Measurements from ENCODE around the gene UBL3.

The UBL3 gene

GRCh38 chr13:29857085-29857484, 6.7 kb upstream of the UBL3 start:
- Histone ChIP-seq H3K9me3 (ENCODE audit: control insufficient read depth in 2 of 2, low read length in 2 of 2) (no peaks in the 10 kb centered on the region), H3K36me3 (ENCODE audit: control insufficient read depth in 2 of 2, insufficient read depth in 2 of 2, low read length in 2 of 2) (no peaks in the 10 kb centered on the region), H3K27me3 (ENCODE audit: control insufficient read depth in 1 of 2, insufficient read depth in 2 of 2, low read length in 2 of 2) (no peaks in the 10 kb centered on the region), H3K4me1 (ENCODE audit: control insufficient read depth, insufficient read depth, low read length) (no peaks in the 10 kb centered on the region), H3K9ac (ENCODE audit: low read length in 2 of 2) (no peak overlapping the region), H3K27ac (ENCODE audit: low read length) (no peak overlapping the region), H3K4me3 (ENCODE audit: low read length in 2 of 2) (no peak overlapping the region)

- no peaks in the 10 kb centered on the region for H3K4me1 ChIP-seq (ENCODE audit: control insufficient read depth, insufficient read depth, low read length)
- no peaks in the 10 kb centered on the region for H3K9me3 ChIP-seq (ENCODE audit: control insufficient read depth in 2 of 2, low read length in 2 of 2)
- H3K9ac ChIP-seq (ENCODE audit: low read length in 2 of 2): no peak overlapping the region
- no peaks in the 10 kb centered on the region for H3K27me3 ChIP-seq (ENCODE audit: control insufficient read depth in 1 of 2, insufficient read depth in 2 of 2, low read length in 2 of 2)
- H3K36me3 ChIP-seq (ENCODE audit: control insufficient read depth in 2 of 2, insufficient read depth in 2 of 2, low read length in 2 of 2): no peaks in the 10 kb centered on the region
- H3K4me3 ChIP-seq (ENCODE audit: low read length in 2 of 2): no peak overlapping the region
- no peak overlapping the region for H3K27ac ChIP-seq (ENCODE audit: low read length)
Measured at GRCh38 chr13:29856426-29856825, 6.0 kb upstream of the UBL3 start.

GRCh38 chr13:29855784-29856183, 5.4 kb upstream of the UBL3 start:
- Histone ChIP-seq H3K9ac (ENCODE audit: low read length in 2 of 2) (no peak overlapping the region), H3K36me3 (ENCODE audit: control insufficient read depth in 2 of 2, insufficient read depth in 2 of 2, low read length in 2 of 2) (no peaks in the 10 kb centered on the region), H3K4me1 (ENCODE audit: control insufficient read depth, insufficient read depth, low read length) (no peaks in the 10 kb centered on the region), H3K4me3 (ENCODE audit: low read length in 2 of 2) (no peak overlapping the region), H3K27me3 (ENCODE audit: control insufficient read depth in 1 of 2, insufficient read depth in 2 of 2, low read length in 2 of 2) (no peaks in the 10 kb centered on the region), H3K9me3 (ENCODE audit: control insufficient read depth in 2 of 2, low read length in 2 of 2) (no peaks in the 10 kb centered on the region), H3K27ac (ENCODE audit: low read length) (no peak overlapping the region)

DNA sequence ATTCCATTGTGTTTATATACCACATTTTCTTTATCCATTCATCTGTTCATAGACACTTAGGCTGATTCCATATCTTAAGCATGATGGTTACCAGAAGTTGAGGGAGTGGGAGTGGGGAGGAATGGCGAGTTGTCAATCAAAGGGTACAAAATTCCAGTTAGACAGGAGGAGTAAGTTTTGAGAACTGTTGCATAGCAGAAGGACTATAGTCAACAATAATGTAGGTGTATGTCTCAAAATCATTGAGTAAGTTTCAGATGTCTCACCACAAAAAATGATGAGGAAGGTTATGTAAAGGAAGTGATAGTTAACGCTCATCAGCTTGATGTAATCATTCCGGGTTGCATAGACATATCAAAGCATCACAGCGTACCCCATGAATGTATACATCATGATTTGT, 4.6 kb upstream of the UBL3 start:
- H3K4me1 ChIP-seq (ENCODE audit: control insufficient read depth, insufficient read depth, low read length): no peaks in the 10 kb centered on the region
- H3K4me3 ChIP-seq (ENCODE audit: low read length in 2 of 2): no peak overlapping the region
- no peak overlapping the region for H3K9ac ChIP-seq (ENCODE audit: low read length in 2 of 2)
- no peaks in the 10 kb centered on the region for H3K27me3 ChIP-seq (ENCODE audit: control insufficient read depth in 1 of 2, insufficient read depth in 2 of 2, low read length in 2 of 2)
- no peaks in the 10 kb centered on the region for H3K9me3 ChIP-seq (ENCODE audit: control insufficient read depth in 2 of 2, low read length in 2 of 2)
- H3K36me3 ChIP-seq (ENCODE audit: control insufficient read depth in 2 of 2, insufficient read depth in 2 of 2, low read length in 2 of 2): no peaks in the 10 kb centered on the region
- H3K27ac ChIP-seq (ENCODE audit: low read length): no peak overlapping the region

- Histone ChIP-seq H3K4me3 (ENCODE audit: low read length in 2 of 2) (no peak overlapping the region), H3K27me3 (ENCODE audit: control insufficient read depth in 1 of 2, insufficient read depth in 2 of 2, low read length in 2 of 2) (no peaks in the 10 kb centered on the region), H3K9ac (ENCODE audit: low read length in 2 of 2) (no peak overlapping the region), H3K4me1 (ENCODE audit: control insufficient read depth, insufficient read depth, low read length) (no peaks in the 10 kb centered on the region), H3K9me3 (ENCODE audit: control insufficient read depth in 2 of 2, low read length in 2 of 2) (no peaks in the 10 kb centered on the region), H3K36me3 (ENCODE audit: control insufficient read depth in 2 of 2, insufficient read depth in 2 of 2, low read length in 2 of 2) (no peaks in the 10 kb centered on the region), H3K27ac (ENCODE audit: low read length) (no peak overlapping the region)
Measured at GRCh38 chr13:29853131-29853530, 2.7 kb upstream of the UBL3 start.

GRCh38 chr13:29852472-29853054, 2.1 kb upstream of the UBL3 start:
- H3K9ac ChIP-seq (ENCODE audit: low read length in 2 of 2): no peak overlapping the region
- H3K36me3 ChIP-seq (ENCODE audit: control insufficient read depth in 2 of 2, insufficient read depth in 2 of 2, low read length in 2 of 2): no peaks in the 10 kb centered on the region
- no peaks in the 10 kb centered on the region for H3K4me1 ChIP-seq (ENCODE audit: control insufficient read depth, insufficient read depth, low read length)
- no peaks in the 10 kb centered on the region for H3K27me3 ChIP-seq (ENCODE audit: control insufficient read depth in 1 of 2, insufficient read depth in 2 of 2, low read length in 2 of 2)
- no peaks in the 10 kb centered on the region for H3K9me3 ChIP-seq (ENCODE audit: control insufficient read depth in 2 of 2, low read length in 2 of 2)
- H3K4me3 ChIP-seq (ENCODE audit: low read length in 2 of 2): no peak overlapping the region
- no peak overlapping the region for H3K27ac ChIP-seq (ENCODE audit: low read length)

DNA sequence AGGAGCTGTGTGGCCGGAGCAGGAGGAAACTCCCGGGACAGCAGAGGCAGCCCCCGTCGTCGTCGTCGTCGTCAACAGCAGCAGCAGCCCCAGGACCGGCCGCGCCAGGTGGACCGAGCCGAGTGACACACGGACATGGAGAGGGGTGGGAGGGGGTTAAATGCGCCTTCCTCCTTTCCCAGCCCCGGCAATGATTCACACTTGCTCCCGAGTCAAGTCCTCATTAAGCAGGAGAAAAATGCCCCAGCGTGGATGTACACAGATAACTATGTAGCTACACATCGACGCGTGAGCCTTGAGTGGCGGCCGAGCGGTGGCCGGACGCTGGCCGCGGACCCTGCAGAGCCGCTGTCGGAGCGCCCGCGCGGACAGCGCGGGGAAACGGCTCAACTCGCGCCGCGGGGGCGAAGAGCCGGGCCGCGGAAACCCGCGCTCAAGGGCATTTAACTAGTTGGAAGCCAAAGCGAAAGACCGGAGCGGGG, 645 bp downstream of the UBL3 start:
- Histone ChIP-seq H3K4me3 (ENCODE audit: low read length in 2 of 2) (peak overlapping the region; percentile 94 to 96), H3K36me3 (ENCODE audit: control insufficient read depth in 2 of 2, insufficient read depth in 2 of 2, low read length in 2 of 2) (no peaks in the 10 kb centered on the region), H3K9me3 (ENCODE audit: control insufficient read depth in 2 of 2, low read length in 2 of 2) (no peaks in the 10 kb centered on the region), H3K27me3 (ENCODE audit: control insufficient read depth in 1 of 2, insufficient read depth in 2 of 2, low read length in 2 of 2) (no peaks in the 10 kb centered on the region), H3K9ac (ENCODE audit: low read length in 2 of 2) (peak overlapping the region; percentile 85 to 93), H3K4me1 (ENCODE audit: control insufficient read depth, insufficient read depth, low read length) (peaks cover 7% of the 10 kb centered on the region), H3K27ac (ENCODE audit: low read length) (peak overlapping the region; percentile 93)

DNA sequence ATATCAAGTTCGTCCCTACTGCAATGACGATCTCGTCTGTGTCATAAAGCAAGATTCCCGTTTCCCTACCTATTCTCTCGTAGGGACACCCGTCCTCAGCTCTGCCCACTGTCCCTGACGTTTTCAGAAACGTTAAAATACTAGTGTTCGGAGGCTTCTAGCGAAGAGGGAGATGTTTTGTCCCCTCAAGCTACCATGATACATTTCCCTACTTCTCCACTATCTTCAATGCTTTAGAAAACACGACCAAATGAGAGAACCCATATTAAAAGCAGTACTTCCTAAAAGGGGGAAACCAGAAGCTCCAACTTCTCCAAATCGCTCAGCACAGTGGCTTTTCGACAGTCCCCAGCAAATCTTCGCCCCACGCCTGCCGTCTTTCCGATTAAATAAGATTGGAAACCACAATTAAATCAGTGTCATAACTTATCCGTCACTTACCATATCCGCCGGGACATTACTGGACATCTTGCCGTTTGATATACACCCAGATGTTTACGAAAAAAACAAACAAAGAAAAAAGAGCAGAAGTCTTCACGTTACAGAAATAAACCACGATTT, 1.3 kb downstream of the UBL3 start:
- no peaks in the 10 kb centered on the region for H3K27me3 ChIP-seq (ENCODE audit: control insufficient read depth in 1 of 2, insufficient read depth in 2 of 2, low read length in 2 of 2)
- H3K4me3 ChIP-seq (ENCODE audit: low read length in 2 of 2): peak overlapping the region; percentile 94 to 96
- no peaks in the 10 kb centered on the region for H3K9me3 ChIP-seq (ENCODE audit: control insufficient read depth in 2 of 2, low read length in 2 of 2)
- H3K36me3 ChIP-seq (ENCODE audit: control insufficient read depth in 2 of 2, insufficient read depth in 2 of 2, low read length in 2 of 2): no peaks in the 10 kb centered on the region
- H3K9ac ChIP-seq (ENCODE audit: low read length in 2 of 2): peak overlapping the region; percentile 85 to 93
- peaks cover 7% of the 10 kb centered on the region for H3K4me1 ChIP-seq (ENCODE audit: control insufficient read depth, insufficient read depth, low read length)
- H3K27ac ChIP-seq (ENCODE audit: low read length): peak overlapping the region; percentile 93

- peaks cover 7% of the 10 kb centered on the region for H3K4me1 ChIP-seq (ENCODE audit: control insufficient read depth, insufficient read depth, low read length)
- no peaks in the 10 kb centered on the region for H3K27me3 ChIP-seq (ENCODE audit: control insufficient read depth in 1 of 2, insufficient read depth in 2 of 2, low read length in 2 of 2)
- H3K9ac ChIP-seq (ENCODE audit: low read length in 2 of 2): peak overlapping the region; percentile 64 to 80
- peak overlapping the region; percentile 76 to 85 for H3K4me3 ChIP-seq (ENCODE audit: low read length in 2 of 2)
- peak overlapping the region; percentile 49 for H3K27ac ChIP-seq (ENCODE audit: low read length)
- no peaks in the 10 kb centered on the region for H3K9me3 ChIP-seq (ENCODE audit: control insufficient read depth in 2 of 2, low read length in 2 of 2)
- no peaks in the 10 kb centered on the region for H3K36me3 ChIP-seq (ENCODE audit: control insufficient read depth in 2 of 2, insufficient read depth in 2 of 2, low read length in 2 of 2)
Measured at GRCh38 chr13:29847501-29847983, 2.9 kb downstream of the UBL3 start.

DNA sequence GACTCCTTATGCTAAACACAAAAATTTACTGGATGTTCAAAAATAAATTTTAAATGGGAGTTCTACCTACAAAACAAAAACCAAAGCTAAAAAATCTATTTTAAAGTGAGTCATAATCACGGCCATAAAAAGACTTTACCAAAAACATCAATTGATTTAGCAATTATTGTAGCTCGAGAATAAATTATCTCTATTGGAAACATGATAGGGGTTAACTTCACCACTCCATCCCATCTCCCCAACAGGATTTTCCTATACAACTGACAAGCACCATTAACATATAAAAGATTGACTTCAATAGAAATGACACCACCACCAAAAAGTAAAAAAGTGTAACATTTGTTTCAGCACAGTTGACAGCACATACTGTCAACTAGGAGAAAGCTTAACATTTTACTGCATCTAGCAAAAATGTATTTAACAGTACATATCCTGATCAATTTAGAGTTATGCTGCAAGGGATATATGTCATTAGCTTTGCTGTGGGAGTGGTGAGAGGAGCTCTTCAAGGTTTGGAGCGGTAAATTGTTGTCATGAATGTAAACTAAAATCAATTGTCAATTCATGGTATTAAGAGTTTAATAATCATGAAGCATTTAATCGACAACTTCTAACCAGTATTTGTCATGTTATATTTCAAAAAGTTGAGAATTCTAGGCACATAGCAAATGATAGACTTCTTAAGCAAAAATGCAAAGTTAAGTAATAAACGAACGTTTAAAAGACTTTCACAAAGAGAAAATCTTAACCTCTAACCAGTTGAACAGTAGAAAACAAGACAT, 3.8 kb downstream of the UBL3 start:
- Histone ChIP-seq H3K9me3 (ENCODE audit: control insufficient read depth in 2 of 2, low read length in 2 of 2) (no peaks in the 10 kb centered on the region), H3K4me3 (ENCODE audit: low read length in 2 of 2) (peak overlapping the region; percentile 76 to 85), H3K4me1 (ENCODE audit: control insufficient read depth, insufficient read depth, low read length) (peaks cover 7% of the 10 kb centered on the region), H3K27me3 (ENCODE audit: control insufficient read depth in 1 of 2, insufficient read depth in 2 of 2, low read length in 2 of 2) (no peaks in the 10 kb centered on the region), H3K36me3 (ENCODE audit: control insufficient read depth in 2 of 2, insufficient read depth in 2 of 2, low read length in 2 of 2) (no peaks in the 10 kb centered on the region), H3K9ac (ENCODE audit: low read length in 2 of 2) (peak overlapping the region; percentile 64 to 80), H3K27ac (ENCODE audit: low read length) (no peak overlapping the region)
